Right lobe of liver (tissue), 4 donors: ENCODE results near the gene TRIM23.

Experiments used
- POLR2A ChIP-seq: fragments of 450-650 bp; IDR thresholded peaks from one replicate; pipeline ENCODE4 v1.6.1; 2017; ENCODE audit warnings: antibody characterized with exemption, mild to moderate bottlenecking
- TF ChIP-seq, protein P1 (sequence below), 4 donors: fragments of 200-600 bp in 3 of 4; fragments of 450-650 bp in 1 of 4; IDR thresholded peaks; one replicate each; pipeline versions ENCODE4 v1.5.1 to v1.8.0; 2016 to 2022; ENCODE audit warnings: antibody characterized with exemption in 4 of 4, mild to moderate bottlenecking in 2 of 4
- donor health status: DM: no; HTN: no; CAD: no.
- donor health status: DM: no; HTN: no; CAD: no.
- donor health status: DM: no; HTN: yes; CAD: no.

DNA sequence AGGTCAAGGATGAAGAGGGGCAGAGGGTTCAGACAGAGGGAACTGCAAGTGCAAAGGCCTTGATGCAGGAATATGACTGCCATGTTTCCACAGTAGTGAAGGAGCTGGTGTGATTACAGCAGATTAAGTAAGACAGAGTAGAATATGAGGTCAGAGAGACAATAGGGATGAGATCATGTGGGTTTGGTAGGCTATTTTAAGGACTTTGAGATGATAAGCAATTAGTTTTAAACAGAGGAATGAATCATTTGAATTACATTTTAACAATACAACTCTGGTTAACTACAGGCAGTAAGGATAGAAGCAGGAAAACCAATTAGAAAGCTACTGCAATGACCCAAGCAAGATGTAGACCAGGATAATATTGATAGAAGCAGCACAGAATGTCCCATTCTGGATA, 68.8 kb downstream of the TRIM23 start:
- TF ChIP-seq, protein P1, sequence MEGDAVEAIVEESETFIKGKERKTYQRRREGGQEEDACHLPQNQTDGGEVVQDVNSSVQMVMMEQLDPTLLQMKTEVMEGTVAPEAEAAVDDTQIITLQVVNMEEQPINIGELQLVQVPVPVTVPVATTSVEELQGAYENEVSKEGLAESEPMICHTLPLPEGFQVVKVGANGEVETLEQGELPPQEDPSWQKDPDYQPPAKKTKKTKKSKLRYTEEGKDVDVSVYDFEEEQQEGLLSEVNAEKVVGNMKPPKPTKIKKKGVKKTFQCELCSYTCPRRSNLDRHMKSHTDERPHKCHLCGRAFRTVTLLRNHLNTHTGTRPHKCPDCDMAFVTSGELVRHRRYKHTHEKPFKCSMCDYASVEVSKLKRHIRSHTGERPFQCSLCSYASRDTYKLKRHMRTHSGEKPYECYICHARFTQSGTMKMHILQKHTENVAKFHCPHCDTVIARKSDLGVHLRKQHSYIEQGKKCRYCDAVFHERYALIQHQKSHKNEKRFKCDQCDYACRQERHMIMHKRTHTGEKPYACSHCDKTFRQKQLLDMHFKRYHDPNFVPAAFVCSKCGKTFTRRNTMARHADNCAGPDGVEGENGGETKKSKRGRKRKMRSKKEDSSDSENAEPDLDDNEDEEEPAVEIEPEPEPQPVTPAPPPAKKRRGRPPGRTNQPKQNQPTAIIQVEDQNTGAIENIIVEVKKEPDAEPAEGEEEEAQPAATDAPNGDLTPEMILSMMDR (IDR thresholded peaks at IDR 0.05): no peak
- TF ChIP-seq POLR2A: no peak
